NCI-H82 treated with DMSO at 0.1 percent for 48 hours (cell line): ENCODE data around the gene LHX2.

Experiments
- DNase-seq: peaks from one replicate; lab custom pipeline; 2025; ENCODE audit not compliant: unreplicated experiment; lab: John Stamatoyannopoulos, UW

The LHX2 gene

DNA sequence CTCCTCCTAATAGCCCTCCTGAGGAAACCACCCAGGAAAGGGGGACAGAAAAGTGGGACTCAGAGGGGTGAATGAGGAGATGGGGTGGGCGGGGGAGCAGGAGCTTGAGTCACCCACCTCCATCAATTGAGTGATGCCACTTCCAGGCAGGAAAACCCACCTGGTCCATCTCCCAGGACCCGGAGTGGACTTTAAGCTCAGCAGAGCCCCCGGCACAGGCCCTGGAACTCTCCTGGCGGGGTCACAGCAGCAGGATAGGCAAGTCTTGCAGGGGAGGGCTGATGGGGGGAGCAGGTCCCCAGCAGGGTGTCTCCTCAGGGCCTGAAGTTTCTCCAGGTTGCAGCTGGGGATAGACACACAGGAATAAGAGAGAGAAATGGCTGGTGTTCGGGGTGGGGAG, 40.8 kb downstream of the LHX2 start:
- no peak for DNase-seq

DNA sequence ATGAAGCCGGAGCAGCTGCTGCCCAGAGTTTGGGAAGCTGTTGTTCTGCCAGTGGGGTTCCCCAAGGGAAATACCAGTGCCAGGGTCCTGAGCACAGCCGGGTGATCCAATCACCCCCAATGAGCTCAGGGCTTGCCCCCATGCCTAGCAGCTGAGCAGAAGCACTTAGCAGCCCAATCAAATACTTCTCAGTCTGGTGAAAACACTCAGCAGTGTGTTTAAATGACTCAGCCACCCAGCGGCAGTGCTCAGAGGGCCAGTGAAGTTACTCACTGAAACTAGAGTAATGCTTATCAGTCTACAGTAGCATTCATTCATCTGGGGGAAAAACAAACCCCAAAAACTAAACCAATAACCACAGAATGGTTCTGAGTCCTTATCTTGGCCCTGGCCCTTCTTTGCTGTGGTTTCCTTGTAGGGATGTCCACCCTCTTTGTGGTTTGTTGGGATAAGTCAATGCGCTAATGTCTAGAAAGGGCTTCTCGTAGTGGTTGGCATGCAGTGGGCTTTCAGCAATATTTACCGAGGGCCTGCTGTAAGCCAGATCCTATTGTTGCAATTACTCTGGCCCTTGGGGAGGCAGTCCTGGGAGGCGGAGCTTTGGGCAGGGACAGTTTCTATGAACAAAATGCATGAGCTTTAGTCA, 43.1 kb downstream of the LHX2 start:
- DNase-seq, result no peak

DNA sequence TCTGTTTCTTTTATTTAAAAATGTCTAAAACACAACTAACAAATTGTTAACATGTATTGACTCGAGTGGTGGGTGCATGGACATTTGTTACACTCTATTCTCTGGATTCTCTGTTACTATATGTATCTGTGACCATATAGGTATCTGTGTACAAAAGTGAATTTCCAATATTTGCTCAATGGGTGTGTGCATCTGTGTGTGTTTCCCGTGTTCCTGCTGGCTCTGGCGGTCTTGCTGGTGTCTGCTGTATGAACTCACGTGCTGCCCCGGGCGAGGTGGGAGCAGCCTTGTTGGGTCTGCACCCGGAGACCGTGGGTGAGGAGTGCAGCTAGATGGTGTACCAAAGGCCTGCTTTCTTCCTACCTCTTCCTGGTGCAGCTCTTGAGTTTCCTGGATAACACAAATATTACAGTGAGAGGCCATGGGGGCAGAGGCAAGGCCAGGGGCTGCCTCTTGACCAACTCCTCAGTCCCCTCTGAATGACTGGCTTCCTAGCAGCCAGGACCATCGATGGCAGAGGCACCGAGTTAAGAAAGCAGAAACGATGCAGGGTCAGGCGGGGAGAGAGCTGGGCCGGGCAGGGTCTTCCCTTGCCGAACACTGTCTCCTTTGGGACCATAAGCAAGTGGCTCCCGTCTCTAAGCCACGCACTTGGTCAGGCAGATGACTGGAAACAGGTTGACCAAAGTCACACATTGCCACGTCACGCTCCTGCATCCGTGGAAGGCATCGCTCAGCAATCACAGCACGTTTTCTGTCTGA, 49.5 kb downstream of the LHX2 start:
- no peak for DNase-seq

DNA sequence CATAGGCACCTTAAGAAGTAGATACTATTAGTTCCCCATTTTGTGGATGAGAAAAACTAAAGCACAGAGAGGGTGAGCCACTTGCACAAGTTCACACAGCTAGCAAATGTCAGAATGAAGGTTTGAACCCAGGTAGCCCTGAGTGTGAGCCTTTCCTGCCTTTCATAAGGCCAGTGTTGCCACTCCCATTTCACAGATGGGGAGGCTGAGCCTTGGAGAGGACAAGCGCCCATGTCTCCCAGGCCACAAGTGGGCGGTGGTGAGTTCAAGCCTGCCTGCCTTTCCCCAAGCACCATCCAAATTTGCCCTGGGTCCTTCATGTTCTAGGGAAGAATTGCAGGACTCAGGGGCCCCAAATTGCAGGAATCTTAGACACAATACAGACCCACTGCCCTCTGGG, 50.6 kb downstream of the LHX2 start:
- DNase-seq, result no peak

DNA sequence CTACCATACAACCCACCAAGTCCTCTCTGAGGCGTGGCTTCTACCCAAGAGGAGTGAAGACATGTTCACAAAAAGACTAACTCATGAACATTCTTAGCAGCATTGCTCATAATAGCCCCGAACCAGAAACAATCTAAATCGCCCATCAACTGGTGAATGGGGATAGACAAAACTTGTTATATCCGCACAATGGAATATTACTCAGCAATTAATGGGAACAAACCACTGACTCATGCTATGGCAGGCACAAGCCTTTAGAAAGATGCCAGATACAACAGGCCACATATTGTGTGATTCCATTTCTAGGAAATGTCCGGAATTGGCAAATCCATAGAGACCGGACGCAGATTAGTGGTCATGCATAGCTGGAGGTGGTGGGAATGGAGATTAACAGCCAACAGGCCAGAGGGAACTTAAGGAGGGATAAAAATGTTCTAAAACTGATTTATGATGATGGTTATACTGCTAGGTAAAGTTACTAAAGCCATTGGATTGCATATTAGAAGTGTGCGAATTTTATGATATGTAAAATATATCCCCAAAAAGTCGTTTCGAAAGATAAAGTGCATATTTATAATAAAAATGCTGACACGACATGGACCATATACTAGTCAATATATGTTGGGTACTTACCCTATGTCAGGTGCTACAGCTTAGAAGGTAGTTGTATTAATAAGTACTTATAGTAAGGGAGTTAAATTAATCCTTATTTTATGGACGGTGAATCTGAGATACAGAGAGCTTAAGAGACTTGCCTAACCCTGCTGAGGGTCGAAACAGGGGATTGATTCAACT, 55.4 kb downstream of the LHX2 start:
- DNase-seq, result no peak

DNA sequence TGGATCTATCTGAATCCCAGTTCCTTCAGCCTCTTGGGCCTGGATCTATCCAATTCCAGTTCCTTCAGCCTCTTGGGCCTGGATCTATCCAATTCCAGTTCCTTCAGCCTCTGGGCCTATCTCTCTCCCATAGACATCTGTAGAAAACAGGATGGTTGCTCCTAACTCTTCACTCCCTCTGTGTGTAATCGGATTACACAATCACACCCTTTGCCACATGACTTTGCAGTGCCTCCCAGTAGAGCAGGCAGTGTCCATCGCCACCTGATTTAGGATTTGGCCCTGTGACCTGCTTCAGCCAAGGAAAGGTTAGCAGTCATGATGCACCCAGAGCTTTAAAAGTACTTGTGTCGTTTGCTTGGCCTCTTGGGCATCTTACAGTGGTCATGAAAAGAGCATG, 56.7 kb downstream of the LHX2 start:
- DNase-seq, result no peak

DNA sequence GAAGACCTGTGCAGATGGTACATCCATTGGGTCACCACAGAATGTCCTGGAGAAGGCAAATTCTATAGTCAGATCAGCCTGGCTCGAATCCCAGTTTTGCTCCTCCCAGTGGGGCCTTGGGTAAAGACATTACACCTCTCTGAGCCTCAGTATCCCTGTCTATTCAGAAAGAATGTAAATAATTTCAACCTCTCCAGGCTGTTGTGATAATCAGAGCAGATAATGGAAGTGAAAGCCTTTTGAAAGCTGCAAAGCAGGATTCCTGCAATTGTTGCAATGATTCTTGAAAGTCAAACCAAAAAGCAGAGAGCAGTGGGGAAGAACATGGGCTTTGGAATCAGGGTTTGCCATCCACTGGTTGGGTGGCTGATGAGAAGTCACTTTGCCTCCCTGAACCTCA, 63.2 kb downstream of the LHX2 start:
- no peak for DNase-seq

DNA sequence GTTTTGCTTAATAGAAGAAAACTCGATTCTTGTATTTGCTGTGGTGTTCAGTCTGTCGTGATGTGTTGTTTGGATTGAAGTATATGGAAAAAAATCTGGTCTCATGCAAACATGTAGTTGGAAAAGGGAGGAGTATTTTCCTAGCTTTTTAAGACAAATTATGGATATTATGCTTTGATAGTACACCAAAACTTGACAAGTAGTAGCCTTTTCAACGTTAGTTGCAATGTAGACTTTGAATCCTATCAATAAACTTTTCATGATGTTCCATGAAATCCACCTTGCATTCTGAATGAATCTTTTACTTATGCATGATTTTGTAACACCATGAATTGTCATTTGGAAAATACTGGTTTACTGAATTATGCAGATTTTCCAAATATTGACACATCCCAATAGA, 64.2 kb downstream of the LHX2 start:
- DNase-seq, result no peak

DNA sequence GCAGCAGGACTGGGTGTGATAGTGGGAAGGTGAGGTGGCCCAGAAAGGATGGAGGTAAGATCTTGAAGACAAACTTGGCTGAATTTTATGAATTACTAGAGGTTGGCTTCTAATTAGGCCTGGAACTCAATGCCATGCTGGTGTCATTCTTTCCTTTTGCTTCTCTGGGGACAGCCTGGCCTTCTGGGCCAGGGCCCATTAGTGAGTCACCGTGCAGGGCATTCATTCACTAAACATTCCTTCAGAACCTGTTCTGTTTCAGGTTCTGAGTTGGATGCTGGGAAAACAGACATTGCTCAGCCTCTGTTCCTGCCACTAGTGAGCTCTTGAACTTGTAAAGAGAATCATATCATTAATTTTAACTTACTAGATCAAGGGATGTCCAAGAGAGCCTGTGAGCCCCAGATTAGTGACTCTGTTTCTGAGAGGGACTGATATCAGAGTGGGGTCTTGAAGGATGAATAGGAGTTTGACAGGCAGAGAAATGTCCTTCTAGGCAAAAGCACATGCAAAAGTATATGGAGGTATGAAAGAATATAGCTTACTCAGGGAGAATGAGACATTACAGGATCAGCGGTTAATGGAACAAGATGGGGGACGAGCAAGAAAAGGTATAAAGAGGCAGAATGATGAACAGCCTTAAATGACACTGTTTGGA, 66.5 kb downstream of the LHX2 start:
- DNase-seq, result no peak

DNA sequence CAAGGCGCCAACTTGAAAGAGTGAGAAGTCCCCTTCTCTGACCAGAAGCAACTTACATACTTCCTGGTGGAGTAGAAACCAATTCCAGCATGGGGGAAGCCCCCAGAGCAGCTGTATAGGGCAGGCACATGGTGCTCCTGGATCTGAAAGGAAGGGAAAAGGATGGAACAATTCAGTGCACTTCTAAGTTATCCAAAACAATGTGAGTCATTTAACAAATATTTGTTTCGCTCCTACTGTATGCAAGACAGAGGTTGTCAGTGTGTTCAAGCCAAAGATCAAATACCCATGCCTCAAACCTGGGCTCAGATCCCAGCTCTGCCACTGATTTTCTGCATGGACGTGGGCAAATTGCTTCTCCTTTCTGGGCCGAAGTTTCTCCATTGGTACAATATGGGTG, 67.1 kb downstream of the LHX2 start:
- no peak for DNase-seq

DNA sequence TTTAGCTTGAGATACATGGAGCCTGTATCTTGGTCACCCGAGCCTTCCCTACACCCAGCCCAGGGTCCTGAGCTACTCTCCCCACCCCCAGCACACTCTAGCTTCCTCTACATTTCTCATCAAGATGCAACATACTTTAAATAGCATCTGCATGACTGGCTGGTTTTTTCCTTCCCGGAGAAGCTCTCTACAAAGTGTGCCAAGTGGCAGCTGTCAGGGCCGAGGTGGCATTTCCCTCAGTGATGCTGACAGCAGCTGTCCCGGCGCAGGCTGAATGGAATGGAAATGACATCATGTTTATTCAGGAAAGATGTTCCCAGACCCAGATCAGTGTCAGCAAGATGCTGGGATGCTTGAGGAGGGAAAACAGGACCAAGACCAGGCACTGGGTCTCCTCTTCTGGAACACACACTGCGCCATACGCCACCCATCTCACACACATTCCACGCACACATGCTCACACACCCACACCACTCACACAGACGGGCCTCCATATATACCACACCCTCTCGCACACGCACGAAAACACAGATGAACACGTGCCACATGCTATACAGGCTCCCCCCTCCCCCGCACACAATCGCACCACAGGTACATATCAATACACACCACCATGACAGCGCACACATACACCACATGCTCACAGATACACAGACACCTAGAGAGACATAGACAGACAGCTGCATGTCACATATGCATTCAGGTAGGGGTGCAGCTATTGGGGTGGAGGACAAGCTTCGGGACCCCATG, 67.8 kb downstream of the LHX2 start:
- no peak for DNase-seq

DNA sequence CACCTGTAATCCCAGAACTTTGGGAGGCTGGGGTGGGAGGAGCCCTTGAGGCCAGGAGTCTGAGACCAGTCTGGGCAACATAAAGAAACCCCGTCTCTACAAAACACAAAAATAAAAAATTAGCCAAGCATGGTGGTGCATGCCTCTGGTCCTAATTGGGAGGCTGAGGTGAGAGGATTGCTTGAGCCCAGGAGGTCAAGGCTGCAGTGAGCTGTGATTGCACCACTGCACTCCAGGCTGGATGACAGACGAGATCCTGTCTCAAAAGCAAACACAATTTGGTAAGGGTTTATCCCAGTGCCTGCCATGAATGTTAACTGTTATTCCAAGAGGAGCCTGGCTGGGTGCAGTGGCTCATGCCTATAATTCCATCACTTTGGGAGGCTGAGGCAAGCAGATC, 71.1 kb downstream of the LHX2 start:
- DNase-seq, result no peak
